ENCODE data around the gene OCA2. TPM values are rescaled to one million over a fixed set of nuclear protein-coding genes. Genes with fewer than 3 reads are reported as not detected.

Gene OCA2
- total RNA-seq, 2 experiments from 2014 or later = not detected

- TF ChIP-seq EZH2phosphoT487 (IDR thresholded peaks at IDR 0.05; ENCODE audit: borderline replicate concordance, low read depth, low read length) = no peak
- no peak for TF ChIP-seq CTCF (conservative IDR thresholded peaks at IDR 0.05; ENCODE audit: low read length)
- CTCF ChIA-PET (ENCODE audit: unreplicated experiment) = no interaction called here
- H3K36me3 ChIP-seq (ENCODE audit: insufficient read depth, low read length) = no peaks in the 10 kb centered on the region
- H3K9me3 ChIP-seq (ENCODE audit: low read length) = no peaks in the 10 kb centered on the region
- intact Hi-C loops (cut with micrococcal nuclease; ENCODE audit: unreplicated experiment) = no loop called here
- no peak overlapping the region for H3K27ac ChIP-seq (ENCODE audit: low read depth, low read length, poor library complexity, severe bottlenecking)
- H3K4me3 ChIP-seq (ENCODE audit: low read depth, low read length, poor library complexity, severe bottlenecking) = no peak overlapping the region
- no peak overlapping the region for H2AFZ ChIP-seq (ENCODE audit: low read length)
- no peak for DNase-seq (ENCODE audit: low spot score)
- no TSS peak for BruUV-seq (replicated peaks)
- H3K79me2 ChIP-seq (ENCODE audit: insufficient read depth, low read depth, low read length) = no peaks in the 10 kb centered on the region
- H3K4me2 ChIP-seq (ENCODE audit: low read length) = no peak overlapping the region
- H3K9me2 ChIP-seq (ENCODE audit: insufficient read depth, low read length) = no peaks in the 10 kb centered on the region
- no peaks in the 10 kb centered on the region for H4K20me1 ChIP-seq (ENCODE audit: insufficient read depth, low read length)
- POLR2A ChIA-PET = no interaction called here
- no peaks in the 10 kb centered on the region for H3K4me1 ChIP-seq (ENCODE audit: insufficient read depth, low read length, poor library complexity, severe bottlenecking)
Observed at GRCh38 chr15:27826411-27826810, 272.7 kb downstream of the OCA2 start.

- TF ChIP-seq EZH2phosphoT487 (IDR thresholded peaks at IDR 0.05; ENCODE audit: borderline replicate concordance, low read depth, low read length) (no peak), CTCF (conservative IDR thresholded peaks at IDR 0.05; ENCODE audit: low read length) (no peak)
- intact Hi-C loops (cut with micrococcal nuclease; ENCODE audit: unreplicated experiment) = no loop called here
- POLR2A ChIA-PET = no interaction called here
- Histone ChIP-seq H3K36me3 (ENCODE audit: insufficient read depth, low read length) (no peaks in the 10 kb centered on the region), H4K20me1 (ENCODE audit: insufficient read depth, low read length) (no peaks in the 10 kb centered on the region), H3K9me3 (ENCODE audit: low read length) (no peaks in the 10 kb centered on the region), H3K27ac (ENCODE audit: low read depth, low read length, poor library complexity, severe bottlenecking) (no peak overlapping the region), H3K79me2 (ENCODE audit: insufficient read depth, low read depth, low read length) (no peaks in the 10 kb centered on the region), H2AFZ (ENCODE audit: low read length) (no peak overlapping the region), H3K4me2 (ENCODE audit: low read length) (no peak overlapping the region), H3K9me2 (ENCODE audit: insufficient read depth, low read length) (no peaks in the 10 kb centered on the region), H3K4me3 (ENCODE audit: low read depth, low read length, poor library complexity, severe bottlenecking) (no peak overlapping the region), H3K4me1 (ENCODE audit: insufficient read depth, low read length, poor library complexity, severe bottlenecking) (no peaks in the 10 kb centered on the region)
- no peak for DNase-seq (ENCODE audit: low spot score)
- CTCF ChIA-PET (ENCODE audit: unreplicated experiment) = no interaction called here
- BruUV-seq (replicated peaks) = no TSS peak
Observed at GRCh38 chr15:27824841-27825422, 274.2 kb downstream of the OCA2 start.

GRCh38 chr15:27821273-27821672 lies 277.8 kb downstream of the OCA2 start:
- no TSS peak for BruUV-seq (replicated peaks)

More at GRCh38 chr15:27821273-27821672, 277.8 kb downstream of the OCA2 start:
- TF ChIP-seq CTCF (conservative IDR thresholded peaks at IDR 0.05; ENCODE audit: low read length) (no peak), EZH2phosphoT487 (IDR thresholded peaks at IDR 0.05; ENCODE audit: borderline replicate concordance, low read depth, low read length) (no peak)
- no peak for DNase-seq (ENCODE audit: low spot score)
- CTCF ChIA-PET (ENCODE audit: unreplicated experiment) = no interaction called here
- Histone ChIP-seq H3K9me3 (ENCODE audit: low read length) (no peaks in the 10 kb centered on the region), H3K4me1 (ENCODE audit: insufficient read depth, low read length, poor library complexity, severe bottlenecking) (no peaks in the 10 kb centered on the region), H3K4me2 (ENCODE audit: low read length) (no peak overlapping the region), H4K20me1 (ENCODE audit: insufficient read depth, low read length) (no peaks in the 10 kb centered on the region), H2AFZ (ENCODE audit: low read length) (no peak overlapping the region), H3K27ac (ENCODE audit: low read depth, low read length, poor library complexity, severe bottlenecking) (no peak overlapping the region), H3K4me3 (ENCODE audit: low read depth, low read length, poor library complexity, severe bottlenecking) (no peak overlapping the region), H3K9me2 (ENCODE audit: insufficient read depth, low read length) (no peaks in the 10 kb centered on the region), H3K79me2 (ENCODE audit: insufficient read depth, low read depth, low read length) (no peaks in the 10 kb centered on the region), H3K36me3 (ENCODE audit: insufficient read depth, low read length) (no peaks in the 10 kb centered on the region)
- POLR2A ChIA-PET = no interaction called here
- intact Hi-C loops (cut with micrococcal nuclease; ENCODE audit: unreplicated experiment) = no loop called here
